A673 (cell line): Measurements from ENCODE around the gene FTO. TPM values are rescaled to one million over a fixed set of nuclear protein-coding genes. Genes with fewer than 3 reads are reported as not detected.

ENCODE experiments used
- BruUV-seq: library from RNA; stranded (reverse); fragments of 400-500 nt; replicated peaks from 2 replicates; lab custom pipeline; 2021; lab: Mats Ljungman, UMichigan
- CTCF ChIA-PET: fragments of 300-600 bp; sonication (Branson Sonifier 250); formaldehyde crosslinking; loops from one replicate; lab custom pipeline; 2022; ENCODE audit warnings: antibody characterized with exemption; lab: Charles Lee
- POLR2A ChIA-PET: fragments of 300-600 bp; sonication (Branson Sonifier 250); formaldehyde crosslinking; loops from one replicate; lab custom pipeline; 2022; ENCODE audit warnings: antibody characterized with exemption; ENCODE audit not compliant: low non-redundant PET; lab: Charles Lee
- DNase-seq: peaks from one replicate; pipeline ENCODE4 v3.0.0-alpha.2; 2015; ENCODE audit warnings: low spot score
- H3K27ac ChIP-seq: fragments of 200-600 bp; sonication (generic); 2 replicates; pipeline ENCODE4 v1.5.1; 2016; ENCODE audit warnings: mixed run types, low read depth, mild to moderate bottlenecking, mixed read lengths, antibody characterized with exemption, low read length; ENCODE audit not compliant: poor library complexity, severe bottlenecking
- H3K27me3 ChIP-seq: fragments of 200-600 bp; sonication (generic); replicated peaks from 2 replicates; pipeline ENCODE4 v1.6.1; 2017; ENCODE audit warnings: mixed run types, low read depth, mild to moderate bottlenecking, mixed read lengths, antibody characterized with exemption, low read length; ENCODE audit not compliant: insufficient read depth, poor library complexity
- H3K36me3 ChIP-seq: fragments of 200-600 bp; sonication (generic); 2 replicates; pipeline ENCODE4 v1.6.1; 2016; ENCODE audit warnings: mixed run types, mild to moderate bottlenecking, mixed read lengths, antibody characterized with exemption, low read length; ENCODE audit not compliant: insufficient read depth, poor library complexity, severe bottlenecking
- H3K4me1 ChIP-seq: fragments of 200-600 bp; sonication (generic); 2 replicates; pipeline ENCODE4 v1.6.1; 2017; ENCODE audit warnings: mixed run types, mild to moderate bottlenecking, mixed read lengths, antibody characterized with exemption, low read length; ENCODE audit not compliant: insufficient read depth, poor library complexity, severe bottlenecking
- H3K4me3 ChIP-seq: fragments of 200-600 bp; sonication (generic); 2 replicates; pipeline ENCODE4 v1.5.1; 2016; ENCODE audit warnings: low read depth, mixed run types, mild to moderate bottlenecking, mixed read lengths, low read length; ENCODE audit not compliant: poor library complexity, severe bottlenecking
- H3K9me3 ChIP-seq: fragments of 200-600 bp; sonication (generic); 2 replicates; pipeline ENCODE4 v1.6.1; 2016; ENCODE audit warnings: mixed run types, low read depth, mild to moderate bottlenecking, mixed read lengths, antibody characterized with exemption, low read length; ENCODE audit not compliant: poor library complexity, severe bottlenecking
- CTCF ChIP-seq: fragments of 300-800, 200-600 bp; sonication (generic); conservative IDR thresholded peaks from 2 replicates; pipeline ENCODE4 v1.5.1; 2017; ENCODE audit warnings: low read depth, mild to moderate bottlenecking, antibody characterized with exemption, low read length, moderate library complexity, mixed read lengths
- EZH2 ChIP-seq: fragments of 200-600 bp; sonication (generic); IDR thresholded peaks from 2 replicates; pipeline ENCODE4 v1.6.1; 2017; ENCODE audit warnings: borderline replicate concordance, low read depth, mild to moderate bottlenecking, mixed read lengths, antibody characterized with exemption, low read length; ENCODE audit not compliant: poor library complexity, severe bottlenecking
- intact Hi-C: fragments of 100-400 bp; cut with micrococcal nuclease; formaldehyde crosslinking; loops from one replicate; pipeline ENCODE4 v1.10.0; 2022; ENCODE audit not compliant: unreplicated experiment
- total RNA-seq: library from RNA; stranded (reverse); gene quantifications from 2 replicates; pipeline ENCODE4 v1.2.3, GENCODE V29; 2021

Gene FTO
- total RNA-seq, 1 experiment from 2014 or later: 73.4 TPM

GRCh38 chr16:54185045-54185444 lies 481.1 kb downstream of the FTO start:
- TF ChIP-seq CTCF (no peak), EZH2 (no peak)
- Histone ChIP-seq H3K4me1 (no peaks in the 10 kb centered on the region), H3K36me3 (no peaks in the 10 kb centered on the region), H3K4me3 (no peak overlapping the region), H3K9me3 (no peaks in the 10 kb centered on the region), H3K27me3 (peaks cover 4% of the 10 kb centered on the region), H3K27ac (no peak overlapping the region)
- ChIA-PET POLR2A (no interaction called here), CTCF (no interaction called here)
- intact Hi-C loops: no loop called here
- BruUV-seq: no TSS peak
- DNase-seq: no peak

DNA sequence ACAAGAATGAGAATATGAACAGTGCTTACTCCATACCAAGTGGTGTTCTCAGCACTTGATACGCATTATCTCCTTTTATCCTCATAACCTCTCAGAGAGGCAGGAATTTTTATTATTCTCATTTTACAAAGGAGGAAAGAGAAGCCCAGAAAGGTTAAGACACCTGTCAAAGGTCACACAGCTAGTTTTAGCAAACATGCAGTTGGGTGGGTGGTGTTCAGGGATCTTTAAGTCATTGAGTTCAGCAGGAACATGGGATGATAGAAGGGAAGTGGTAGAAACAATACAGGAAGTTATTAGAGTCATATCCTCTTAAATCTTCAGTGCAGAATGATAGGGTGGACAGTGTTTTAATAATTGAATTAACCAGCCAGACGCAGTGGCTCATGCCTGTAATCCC lies 487.2 kb downstream of the FTO start:
- Histone ChIP-seq H3K27me3 (peaks cover 8% of the 10 kb centered on the region), H3K9me3 (no peaks in the 10 kb centered on the region), H3K36me3 (no peaks in the 10 kb centered on the region), H3K27ac (no peak overlapping the region), H3K4me3 (no peak overlapping the region), H3K4me1 (peaks cover 8% of the 10 kb centered on the region)
- DNase-seq: no peak
- intact Hi-C loops: loop anchor here (5.0 kb wide), 2 partner anchors 86 to 419 kb away; no protein-coding TSS in a partner anchor
- ChIA-PET POLR2A (no interaction called here), CTCF (no interaction called here)
- no peak for TF ChIP-seq EZH2
- no peak for TF ChIP-seq CTCF
- no TSS peak for BruUV-seq

- no peak overlapping the region for H3K4me3 ChIP-seq
- peaks cover 8% of the 10 kb centered on the region for H3K4me1 ChIP-seq
- TF ChIP-seq CTCF: no peak
- TF ChIP-seq EZH2: no peak
- BruUV-seq: no TSS peak
- CTCF ChIA-PET: no interaction called here
- no peaks in the 10 kb centered on the region for H3K36me3 ChIP-seq
- peaks cover 8% of the 10 kb centered on the region for H3K27me3 ChIP-seq
- POLR2A ChIA-PET: no interaction called here
- no peaks in the 10 kb centered on the region for H3K9me3 ChIP-seq
- H3K27ac ChIP-seq: no peak overlapping the region
- intact Hi-C loops: loop anchor here (5.0 kb wide), 2 partner anchors 86 to 419 kb away; no protein-coding TSS in a partner anchor
- no peak for DNase-seq
Measured at GRCh38 chr16:54191592-54191991, 487.6 kb downstream of the FTO start.
